ENCODE data around the gene RYR2. TPM values are rescaled to one million over a fixed set of nuclear protein-coding genes. Genes with fewer than 3 reads are reported as not detected.

Gene RYR2
- total RNA-seq, 1 experiment from 2014 or later, result 0.03 TPM

GRCh38 chr1:237199026-237199425, 157.0 kb downstream of the RYR2 start:
- DNase-seq (ENCODE audit: low read depth, low spot score) (no peak), ATAC-seq (no peak)
- POLR2A ChIA-PET, result no interaction called here
- in situ Hi-C loops (cut with HindIII; ENCODE audit: low pct_unique_long_range_greater_than_20kb, low sequenced_read_pairs) (no loop called here), intact Hi-C loops (cut with micrococcal nuclease; ENCODE audit: unreplicated experiment) (no loop called here)
- H3K4me3 ChIP-seq (ENCODE audit: low read depth in 2 of 2, low read length in 2 of 2), result no peak overlapping the region
- no TSS peak for BruUV-seq (replicated peaks)
- H3K4me1 ChIP-seq (ENCODE audit: control insufficient read depth, insufficient read depth, low read length), result no peaks in the 10 kb centered on the region
- no peaks in the 10 kb centered on the region; the same call in 1 of the 2 replicates for H3K27me3 ChIP-seq (ENCODE audit: control insufficient read depth, insufficient read depth, low read length)
- CTCF ChIA-PET, result no interaction called here
- H3K9me3 ChIP-seq (ENCODE audit: control insufficient read depth, insufficient read depth, low read depth, low read length), result no peaks in the 10 kb centered on the region
- H3K36me3 ChIP-seq (ENCODE audit: control insufficient read depth, insufficient read depth, low read length), result no peaks in the 10 kb centered on the region
- no peak overlapping the region for H3K27ac ChIP-seq (ENCODE audit: low read length)
- TF ChIP-seq CTCF (IDR thresholded peaks at IDR 0.05) (no peak), REST (IDR thresholded peaks at IDR 0.05; ENCODE audit: insufficient read depth in 1 of 2, low read depth in 2 of 2, low read length in 1 of 2) (no peak), POLR2AphosphoS5 (IDR thresholded peaks at IDR 0.05; ENCODE audit: low read depth, low read length) (no peak)

- intact Hi-C loops (cut with micrococcal nuclease; ENCODE audit: unreplicated experiment) (no loop called here), in situ Hi-C loops (cut with HindIII; ENCODE audit: low pct_unique_long_range_greater_than_20kb, low sequenced_read_pairs) (no loop called here)
- CTCF ChIA-PET, result no interaction called here
- H3K4me1 ChIP-seq (ENCODE audit: control insufficient read depth, insufficient read depth, low read length), result no peaks in the 10 kb centered on the region
- POLR2A ChIA-PET, result no interaction called here
- H3K4me3 ChIP-seq (ENCODE audit: low read depth in 2 of 2, low read length in 2 of 2), result no peak overlapping the region
- H3K27ac ChIP-seq (ENCODE audit: low read length), result no peak overlapping the region
- no peaks in the 10 kb centered on the region; the same call in 1 of the 2 replicates for H3K27me3 ChIP-seq (ENCODE audit: control insufficient read depth, insufficient read depth, low read length)
- ATAC-seq, result no peak
- no peak for DNase-seq (ENCODE audit: low read depth, low spot score)
- no peaks in the 10 kb centered on the region for H3K9me3 ChIP-seq (ENCODE audit: control insufficient read depth, insufficient read depth, low read depth, low read length)
- BruUV-seq (replicated peaks), result no TSS peak
- TF ChIP-seq POLR2AphosphoS5 (IDR thresholded peaks at IDR 0.05; ENCODE audit: low read depth, low read length), result no peak
- TF ChIP-seq REST (IDR thresholded peaks at IDR 0.05; ENCODE audit: insufficient read depth in 1 of 2, low read depth in 2 of 2, low read length in 1 of 2), result no peak
- TF ChIP-seq CTCF (IDR thresholded peaks at IDR 0.05), result no peak
- TF ChIP-seq TCF7L2 (IDR thresholded peaks at IDR 0.05; ENCODE audit: low read depth, low read length), result no peak
- TF ChIP-seq SIN3A (IDR thresholded peaks at IDR 0.05; ENCODE audit: borderline replicate concordance, insufficient read depth, low read depth, low read length), result no peak
- H3K36me3 ChIP-seq (ENCODE audit: control insufficient read depth, insufficient read depth, low read length), result no peaks in the 10 kb centered on the region
These were observed 159.2 kb downstream of the RYR2 start for GRCh38 chr1:237201155-237201554.

Measured in Panc1 (cell line).